Esophagus squamous epithelium (tissue), 5 donors: Measurements from ENCODE around the gene LAMTOR5. TPM values are rescaled to one million over a fixed set of nuclear protein-coding genes. Genes with fewer than 3 reads are reported as not detected.

Experiments
- DNase-seq: peaks from one replicate; lab custom pipeline; 2025; lab: John Stamatoyannopoulos, UW
- H3K27ac ChIP-seq, 4 donors: fragments of 200-600 bp; sonication (generic); one replicate each; pipeline ENCODE4 v1.5.1; 2016 to 2019; ENCODE audit warnings: mild to moderate bottlenecking in 1 of 4
- H3K27me3 ChIP-seq, 4 donors: fragments of 200-600 bp; sonication (generic); 1 replicate in 3 of 4; 2 replicates in 1 of 4; pipeline versions ENCODE4 v1.5.1 to v1.6.0; 2017 to 2021; ENCODE audit warnings: antibody characterized with exemption in 1 of 4
- H3K36me3 ChIP-seq, 3 donors: fragments of 200-600 bp; sonication (generic); one replicate each; pipeline ENCODE4 v1.5.1; 2016 to 2019
- H3K4me1 ChIP-seq, 3 donors: fragments of 200-600 bp; sonication (generic); one replicate each; pipeline ENCODE4 v1.5.1; 2017 to 2019
- H3K4me3 ChIP-seq, 4 donors: fragments of 200-600 bp; sonication (generic); 1 replicate in 3 of 4; 2 replicates in 1 of 4; pipeline ENCODE4 v1.5.1; 2016 to 2019; ENCODE audit warnings: mild to moderate bottlenecking in 2 of 4, moderate library complexity in 1 of 4
- H3K9me3 ChIP-seq, 3 donors: fragments of 200-600 bp; sonication (generic); one replicate each; pipeline ENCODE4 v1.5.1; 2016 to 2019
- CTCF ChIP-seq, 6 experiments: fragments of 450-650 bp in 4 of 6; fragments of 200-600 bp in 2 of 6; sonication (generic) in 2 of 6; IDR thresholded peaks; one replicate each; pipeline ENCODE4 v1.5.1; 2016 to 2019; ENCODE audit warnings: antibody characterized with exemption in 6 of 6, mild to moderate bottlenecking in 4 of 6, moderate library complexity in 4 of 6
- POLR2A ChIP-seq, 4 donors: fragments of 450-650 bp; IDR thresholded peaks; one replicate each; pipeline ENCODE4 v1.6.1; 2017; ENCODE audit warnings: antibody characterized with exemption in 4 of 4, mild to moderate bottlenecking in 4 of 4, moderate library complexity in 3 of 4
- WGBS, 2 donors: methylation state at CpG; one replicate each; pipeline ENCODE4 v1.1.5; 2018; 5-methylcytosine and 5-hydroxymethylcytosine counted together
- intact Hi-C: fragments of 100-400 bp; cut with DNase I; formaldehyde crosslinking; loops from one replicate; pipeline ENCODE4 v1.15.0; 2022
- total RNA-seq, 4 donors: library from RNA; depleted of rRNA; stranded (reverse); fragments of >200 nt; gene quantifications; one replicate each; pipeline ENCODE4 v1.1.0, GENCODE V29; 2016
- donor health status: DM: yes; HTN: yes; CAD: no.

LAMTOR5 gene
- total RNA-seq, 4 donors from 2014 or later, result 31.6 to 113 (median 99.1) TPM

- no peak overlapping the region for H3K27ac ChIP-seq
- H3K9me3 ChIP-seq, result no peaks in the 10 kb centered on the region
- WGBS, 2 donors, result 89 to 92% methylated on average over 1 of the region's 1 CpG
- no peaks in the 10 kb centered on the region for H3K27me3 ChIP-seq
- intact Hi-C loops, result no loop called here
- no peak overlapping the region for H3K4me3 ChIP-seq
- TF ChIP-seq POLR2A (IDR thresholded peaks at IDR 0.05) (no peak), CTCF (IDR thresholded peaks at IDR 0.05) (no peak)
- H3K4me1 ChIP-seq, result no peaks in the 10 kb centered on the region
- no peak for DNase-seq
- peaks cover 0 to 91% (median 3%) of the 10 kb centered on the region in 3 donors for H3K36me3 ChIP-seq
Measured at GRCh38 chr1:110375490-110375889, 32.0 kb downstream of the LAMTOR5 start.

- 12 to 16% methylated on average over 1 of the region's 1 CpG for WGBS, 2 donors
- no peak for DNase-seq
- H3K27me3 ChIP-seq, result no peaks in the 10 kb centered on the region
- H3K4me1 ChIP-seq, result no peaks in the 10 kb centered on the region
- intact Hi-C loops, result no loop called here
- TF ChIP-seq POLR2A (IDR thresholded peaks at IDR 0.05) (no peak), CTCF (IDR thresholded peaks at IDR 0.05) (no peak)
- H3K4me3 ChIP-seq, result no peak overlapping the region
- no peak overlapping the region for H3K27ac ChIP-seq
- peaks cover 0 to 73% (median 3%) of the 10 kb centered on the region in 3 donors for H3K36me3 ChIP-seq
- no peaks in the 10 kb centered on the region for H3K9me3 ChIP-seq
Measured at GRCh38 chr1:110370827-110371226, 36.7 kb downstream of the LAMTOR5 start.

GRCh38 chr1:110364221-110364620 is 43.3 kb downstream of the LAMTOR5 start:
- DNase-seq, result no peak
- Histone ChIP-seq H3K4me3 (no peak overlapping the region), H3K27me3 (no peaks in the 10 kb centered on the region), H3K27ac (no peak overlapping the region), H3K36me3 (peaks cover 0 to 69% (median 0%) of the 10 kb centered on the region in 3 donors), H3K9me3 (no peaks in the 10 kb centered on the region), H3K4me1 (no peaks in the 10 kb centered on the region)
- intact Hi-C loops, result no loop called here
- WGBS, 2 donors, result 87 to 98% methylated on average over 3 of the region's 3 CpGs
- TF ChIP-seq POLR2A (IDR thresholded peaks at IDR 0.05), result no peak
- no peak for TF ChIP-seq CTCF (IDR thresholded peaks at IDR 0.05)

GRCh38 chr1:110361856-110362255 is 45.6 kb downstream of the LAMTOR5 start:
- intact Hi-C loops, result no loop called here
- 86 to 88% methylated on average over 1 of the region's 1 CpG for WGBS, 2 donors
- Histone ChIP-seq H3K27ac (no peak overlapping the region), H3K4me3 (no peak overlapping the region), H3K27me3 (no peaks in the 10 kb centered on the region), H3K36me3 (peaks cover 0 to 64% (median 0%) of the 10 kb centered on the region in 3 donors), H3K9me3 (no peaks in the 10 kb centered on the region), H3K4me1 (peaks cover 0 to 2% (median 0%) of the 10 kb centered on the region in 3 donors)
- TF ChIP-seq POLR2A (IDR thresholded peaks at IDR 0.05) (no peak), CTCF (IDR thresholded peaks at IDR 0.05) (no peak)
- no peak for DNase-seq

GRCh38 chr1:110360431-110360830 is 47.1 kb downstream of the LAMTOR5 start:
- no peak for DNase-seq
- Histone ChIP-seq H3K4me1 (peaks cover 0 to 13% (median 3%) of the 10 kb centered on the region in 3 donors), H3K36me3 (peaks cover 0 to 55% (median 0%) of the 10 kb centered on the region in 3 donors), H3K27me3 (no peaks in the 10 kb centered on the region), H3K27ac (no peak overlapping the region), H3K9me3 (no peaks in the 10 kb centered on the region), H3K4me3 (no peak overlapping the region)
- TF ChIP-seq POLR2A (IDR thresholded peaks at IDR 0.05) (no peak), CTCF (IDR thresholded peaks at IDR 0.05) (no peak)
- intact Hi-C loops, result no loop called here
- 85 to 93% methylated on average over 2 of the region's 2 CpGs for WGBS, 2 donors
